HepG2 (cell line): ENCODE measurements around the gene LYPD6B. TPM values are rescaled to one million over a fixed set of nuclear protein-coding genes. Genes with fewer than 3 reads are reported as not detected.

Source experiments
- ATAC-seq: fragments of 200-7000 bp; cut with Tn5 transposase; 3 replicates; pipeline ENCODE4 v1.9.1; 2020; ENCODE audit warnings: mild to moderate bottlenecking, moderate library complexity
- BruUV-seq: library from RNA; stranded (reverse); fragments of 400-500 nt; replicated peaks from 2 replicates; lab custom pipeline; 2021; lab: Mats Ljungman, UMichigan
- CTCF ChIA-PET: fragments of 300-600 bp; formaldehyde crosslinking; extraction: SDS; loops from one replicate; lab custom pipeline; 2021; ENCODE audit warnings: low total read pairs, inconsistent platforms, low intra/inter-chr PET ratio; lab: Yijun Ruan, JAX
- POLR2A ChIA-PET: fragments of 350-600 bp; sonication (Branson Sonifier 250); formaldehyde crosslinking; loops from one replicate; lab custom pipeline; 2020; ENCODE audit warnings: antibody characterized with exemption, inconsistent platforms; lab: Yijun Ruan, JAX
- DNase-seq: peaks from one replicate; pipeline ENCODE4 v3.0.0-alpha.2; 2015; ENCODE audit warnings: low spot score
- FAIRE-seq: peaks from 3 replicates; lab custom pipeline; 2011; peaks lifted over from hg19 to GRCh38; lab: Jason Lieb, UNC
- H2AFZ ChIP-seq: one replicate; pipeline ENCODE4 v1.6.1; 2011; ENCODE audit warnings: low read length, inconsistent platforms
- H3K27ac ChIP-seq: fragments of 300-600 bp; 3 replicates; pipeline ENCODE4 v1.8.0; 2011; ENCODE audit warnings: mixed run types, mild to moderate bottlenecking, mixed read lengths, low read length, inconsistent platforms; ENCODE audit not compliant: insufficient read depth; ENCODE audit errors: extremely low read length
- H3K27me3 ChIP-seq, 2 experiments: fragments of 200-600 bp in 1 of 2; 2 replicates in 1 of 2; 3 replicates in 1 of 2; pipeline versions ENCODE4 v1.6.0 to v1.8.0; 2011; ENCODE audit warnings: low read length in 2 of 2, mild to moderate bottlenecking in 2 of 2, moderate library complexity in 2 of 2, inconsistent platforms in 1 of 2; ENCODE audit not compliant: insufficient read depth in 2 of 2, control insufficient read depth in 1 of 2
- H3K36me3 ChIP-seq, 2 experiments: fragments of 200-600 bp in 1 of 2; replicated peaks in 1 of 2; 2 replicates in 1 of 2; 3 replicates in 1 of 2; pipeline versions ENCODE4 v1.5.1 to v1.8.0; 2011; ENCODE audit warnings: low read length in 2 of 2, inconsistent platforms in 1 of 2; ENCODE audit not compliant: insufficient read depth in 2 of 2, control insufficient read depth in 1 of 2
- H3K4me1 ChIP-seq: 2 replicates; pipeline ENCODE4 v1.5.1; 2012; ENCODE audit warnings: low read length, inconsistent platforms; ENCODE audit not compliant: insufficient read depth
- H3K4me2 ChIP-seq: 2 replicates; pipeline ENCODE4 v1.6.0; 2011; ENCODE audit warnings: low read depth, low read length, inconsistent platforms
- H3K4me3 ChIP-seq, 3 experiments: fragments of 200-600 bp in 1 of 3; sonication (generic), shearing (Covaris generic) in 1 of 3; replicated peaks in 1 of 3; 2 replicates each; pipeline ENCODE4 v1.5.1; 2011 to 2016; ENCODE audit warnings: low read length in 3 of 3, inconsistent platforms in 2 of 3, low read depth in 2 of 3, mild to moderate bottlenecking in 2 of 3, control low read depth in 1 of 3, mixed read lengths in 1 of 3; ENCODE audit not compliant: insufficient read depth in 1 of 3
- H3K79me2 ChIP-seq: one replicate; pipeline ENCODE4 v1.6.1; 2011; ENCODE audit warnings: low read length, inconsistent platforms; ENCODE audit not compliant: insufficient read depth
- H3K9ac ChIP-seq: 2 replicates; pipeline ENCODE4 v1.6.0; 2011; ENCODE audit warnings: mild to moderate bottlenecking, low read depth, low read length, inconsistent platforms; ENCODE audit not compliant: insufficient read depth
- H3K9me3 ChIP-seq: 2 replicates; pipeline ENCODE4 v1.5.1; 2012; ENCODE audit warnings: mild to moderate bottlenecking, low read length
- H4K20me1 ChIP-seq: 2 replicates; pipeline ENCODE4 v1.6.0; 2011; ENCODE audit warnings: inconsistent platforms, mild to moderate bottlenecking, low read length, moderate library complexity; ENCODE audit not compliant: insufficient read depth
- EEA1 ChIP-seq: sonication (generic); formaldehyde crosslinking; IDR thresholded peaks from 2 replicates; pipeline ENCODE4 v1.5.1; 2020; ENCODE audit warnings: mild to moderate bottlenecking, missing genetic modification reagents, borderline replicate concordance
- FOXA3 ChIP-seq: IDR thresholded peaks from 2 replicates; pipeline ENCODE4 v1.6.1; 2016; ENCODE audit warnings: missing genetic modification reagents, missing compliant biosample characterization
- HMGA1 ChIP-seq: sonication (generic); formaldehyde crosslinking; conservative IDR thresholded peaks from 2 replicates; pipeline ENCODE4 v1.4.0; 2020; ENCODE audit warnings: missing genetic modification reagents
- NFYB ChIP-seq: sonication (generic); formaldehyde crosslinking; IDR thresholded peaks from 2 replicates; pipeline ENCODE4 v1.4.0; 2020; ENCODE audit warnings: missing genetic modification reagents
- SALL1 ChIP-seq: sonication (generic); formaldehyde crosslinking; IDR thresholded peaks from 2 replicates; pipeline ENCODE4 v1.8.0; 2022; ENCODE audit warnings: mild to moderate bottlenecking, missing genetic modification reagents
- SMC3 ChIP-seq: IDR thresholded peaks from 2 replicates; pipeline ENCODE4 v1.6.1; 2011; ENCODE audit warnings: low read length, improper control_type of control experiment
- ZBTB34 ChIP-seq: sonication (generic); formaldehyde crosslinking; IDR thresholded peaks from 2 replicates; pipeline ENCODE4 v1.8.0; 2022; ENCODE audit warnings: mild to moderate bottlenecking, missing genetic modification reagents
- ZFY ChIP-seq: sonication (generic); formaldehyde crosslinking; IDR thresholded peaks from 2 replicates; pipeline ENCODE4 v1.4.0; 2020; ENCODE audit warnings: missing genetic modification reagents
- ZNF264 ChIP-seq: sonication (generic); formaldehyde crosslinking; IDR thresholded peaks from 2 replicates; pipeline ENCODE4 v1.4.0; 2020; ENCODE audit warnings: missing genetic modification reagents
- ZNF34 ChIP-seq: sonication (generic); formaldehyde crosslinking; IDR thresholded peaks from 2 replicates; pipeline ENCODE4 v1.4.0; 2020; ENCODE audit warnings: mild to moderate bottlenecking, missing genetic modification reagents, borderline replicate concordance
- ZNF567 ChIP-seq: sonication (generic); formaldehyde crosslinking; IDR thresholded peaks from 2 replicates; pipeline ENCODE4 v1.8.1; 2023; ENCODE audit warnings: mild to moderate bottlenecking, missing genetic modification reagents, borderline replicate concordance
- WGBS: methylation state at CpG from one replicate; pipeline ENCODE4 v1.1.6; 2017; ENCODE audit warnings: low lambda C conversion rate; 5-methylcytosine and 5-hydroxymethylcytosine counted together
- in situ Hi-C: cut with HindIII; loops from 2 replicates; pipeline ENCODE4 v1.10.0; 2017; ENCODE audit warnings: low pct_unique_long_range_greater_than_20kb; ENCODE audit not compliant: extremely low pct_ligation_motif_present
- intact Hi-C: fragments of 100-400 bp; cut with micrococcal nuclease; formaldehyde crosslinking; loops from one replicate; pipeline ENCODE4 v1.10.0; 2022; ENCODE audit not compliant: unreplicated experiment
- polyA plus RNA-seq, 8 experiments: library from polyadenylated mRNA; depleted of rRNA in 3 of 8; stranded (reverse) in 7 of 8; unstranded in 1 of 8; fragments of >200 nt; fragmentation: Illumina TruSeq in 4 of 8; extraction: Trizol in 4 of 8; gene quantifications; 2 replicates each; pipeline versions ENCODE4 v1.2.1 to v1.2.3, GENCODE V29; 2011 to 2016; ENCODE audit warnings: low read depth in 4 of 8, missing spikeins in 1 of 8, mixed read lengths in 1 of 8; ENCODE audit not compliant: insufficient read depth in 1 of 8
- total RNA-seq, 5 experiments: library from RNA; depleted of rRNA; stranded (reverse); fragments of >200 nt; fragmentation: Illumina TruSeq; extraction: Trizol; gene quantifications; 2 replicates each; pipeline ENCODE4 v1.2.3, GENCODE V29; 2016; ENCODE audit warnings: low read depth in 1 of 5
- TF ChIP-seq, protein P1 (sequence below): sonication (generic); formaldehyde crosslinking; IDR thresholded peaks from 2 replicates; pipeline ENCODE4 v1.4.0; 2020; ENCODE audit warnings: missing genetic modification reagents, mild to moderate bottlenecking, borderline replicate concordance
- TF ChIP-seq, protein P2 (sequence below): IDR thresholded peaks from 2 replicates; pipeline ENCODE4 v1.6.1; 2012; ENCODE audit warnings: inconsistent platforms
- TF ChIP-seq, protein P3 (sequence below): sonication (generic); formaldehyde crosslinking; IDR thresholded peaks from 2 replicates; pipeline ENCODE4 v1.8.1; 2023; ENCODE audit warnings: mild to moderate bottlenecking, missing genetic modification reagents, borderline replicate concordance
- TF ChIP-seq, protein P4 (sequence below): sonication (generic); formaldehyde crosslinking; IDR thresholded peaks from 2 replicates; pipeline ENCODE4 v1.4.0; 2020; ENCODE audit warnings: mild to moderate bottlenecking, missing genetic modification reagents
- TF ChIP-seq, protein P5 (sequence below): IDR thresholded peaks from 2 replicates; pipeline ENCODE4 v1.6.1; 2016; ENCODE audit warnings: control low read depth

LYPD6B gene
- total and polyA plus RNA-seq, 2 of the 13 experiments (the other 11 are each of a cell fraction or from before 2014, with no cell fraction given): not detected

- TF ChIP-seq, protein P1, sequence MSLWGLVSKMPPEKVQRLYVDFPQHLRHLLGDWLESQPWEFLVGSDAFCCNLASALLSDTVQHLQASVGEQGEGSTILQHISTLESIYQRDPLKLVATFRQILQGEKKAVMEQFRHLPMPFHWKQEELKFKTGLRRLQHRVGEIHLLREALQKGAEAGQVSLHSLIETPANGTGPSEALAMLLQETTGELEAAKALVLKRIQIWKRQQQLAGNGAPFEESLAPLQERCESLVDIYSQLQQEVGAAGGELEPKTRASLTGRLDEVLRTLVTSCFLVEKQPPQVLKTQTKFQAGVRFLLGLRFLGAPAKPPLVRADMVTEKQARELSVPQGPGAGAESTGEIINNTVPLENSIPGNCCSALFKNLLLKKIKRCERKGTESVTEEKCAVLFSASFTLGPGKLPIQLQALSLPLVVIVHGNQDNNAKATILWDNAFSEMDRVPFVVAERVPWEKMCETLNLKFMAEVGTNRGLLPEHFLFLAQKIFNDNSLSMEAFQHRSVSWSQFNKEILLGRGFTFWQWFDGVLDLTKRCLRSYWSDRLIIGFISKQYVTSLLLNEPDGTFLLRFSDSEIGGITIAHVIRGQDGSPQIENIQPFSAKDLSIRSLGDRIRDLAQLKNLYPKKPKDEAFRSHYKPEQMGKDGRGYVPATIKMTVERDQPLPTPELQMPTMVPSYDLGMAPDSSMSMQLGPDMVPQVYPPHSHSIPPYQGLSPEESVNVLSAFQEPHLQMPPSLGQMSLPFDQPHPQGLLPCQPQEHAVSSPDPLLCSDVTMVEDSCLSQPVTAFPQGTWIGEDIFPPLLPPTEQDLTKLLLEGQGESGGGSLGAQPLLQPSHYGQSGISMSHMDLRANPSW (CRISPR knock-in tag): no peak
- TF ChIP-seq ZBTB34 (CRISPR knock-in tag): no peak
- no peak for TF ChIP-seq ZNF34 (CRISPR knock-in tag)
- TF ChIP-seq ZFY: no peak
- TF ChIP-seq ZNF567 (CRISPR knock-in tag): no peak
- TF ChIP-seq, protein P2, sequence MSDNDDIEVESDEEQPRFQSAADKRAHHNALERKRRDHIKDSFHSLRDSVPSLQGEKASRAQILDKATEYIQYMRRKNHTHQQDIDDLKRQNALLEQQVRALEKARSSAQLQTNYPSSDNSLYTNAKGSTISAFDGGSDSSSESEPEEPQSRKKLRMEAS: no peak
- TF ChIP-seq SALL1: no peak
- no peak for TF ChIP-seq ZNF264
- TF ChIP-seq SMC3: no peak
These were observed 186.9 kb downstream of the LYPD6B start (continued) for GRCh38 chr2:149225446-149225845.

- intact Hi-C loops: no loop called here
- BruUV-seq: no TSS peak
- CTCF ChIA-PET: no interaction called here
These were observed 188.3 kb downstream of the LYPD6B start for GRCh38 chr2:149226790-149227189.

More at GRCh38 chr2:149226790-149227189, 188.3 kb downstream of the LYPD6B start:
- FAIRE-seq (no peak), DNase-seq (peak; percentile 5), ATAC-seq (peak; percentile 32; the same call in 2 of the 3 replicates)
- H3K27me3 ChIP-seq: peaks cover 0 to 4% of the 10 kb centered on the region in 2 experiments; a peak in 1 of 5 replicates
- H3K9me3 ChIP-seq: no peaks in the 10 kb centered on the region
- H3K9ac ChIP-seq: no peak overlapping the region
- H3K36me3 ChIP-seq: no peaks in the 10 kb centered on the region
- no peak overlapping the region for H2AFZ ChIP-seq
- WGBS: 35% methylated on average over 6 of the region's 6 CpGs
- no peaks in the 10 kb centered on the region for H3K79me2 ChIP-seq
- in situ Hi-C loops: no loop called here
- H3K4me1 ChIP-seq: no peaks in the 10 kb centered on the region
- H3K4me2 ChIP-seq: no peak overlapping the region
- TF ChIP-seq, protein P3, sequence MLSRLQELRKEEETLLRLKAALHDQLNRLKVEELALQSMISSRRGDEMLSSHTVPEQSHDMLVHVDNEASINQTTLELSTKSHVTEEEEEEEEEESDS (CRISPR knock-in tag): no peak
- TF ChIP-seq FOXA3 (CRISPR knock-in tag): no peak
- TF ChIP-seq, protein P4, sequence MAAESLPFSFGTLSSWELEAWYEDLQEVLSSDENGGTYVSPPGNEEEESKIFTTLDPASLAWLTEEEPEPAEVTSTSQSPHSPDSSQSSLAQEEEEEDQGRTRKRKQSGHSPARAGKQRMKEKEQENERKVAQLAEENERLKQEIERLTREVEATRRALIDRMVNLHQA (CRISPR knock-in tag): no peak
- TF ChIP-seq NFYB (CRISPR knock-in tag): peak; percentile 13; the same call in 1 of the 2 replicates
- no peak for TF ChIP-seq EEA1 (CRISPR knock-in tag)
- TF ChIP-seq HMGA1 (CRISPR knock-in tag): no peak
- TF ChIP-seq, protein P5, sequence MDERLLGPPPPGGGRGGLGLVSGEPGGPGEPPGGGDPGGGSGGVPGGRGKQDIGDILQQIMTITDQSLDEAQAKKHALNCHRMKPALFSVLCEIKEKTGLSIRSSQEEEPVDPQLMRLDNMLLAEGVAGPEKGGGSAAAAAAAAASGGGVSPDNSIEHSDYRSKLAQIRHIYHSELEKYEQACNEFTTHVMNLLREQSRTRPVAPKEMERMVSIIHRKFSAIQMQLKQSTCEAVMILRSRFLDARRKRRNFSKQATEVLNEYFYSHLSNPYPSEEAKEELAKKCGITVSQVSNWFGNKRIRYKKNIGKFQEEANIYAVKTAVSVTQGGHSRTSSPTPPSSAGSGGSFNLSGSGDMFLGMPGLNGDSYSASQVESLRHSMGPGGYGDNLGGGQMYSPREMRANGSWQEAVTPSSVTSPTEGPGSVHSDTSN (CRISPR knock-in tag): 0 out of 2 replicates have a peak, but pooled peaks have one; percentile 34
- POLR2A ChIA-PET: no interaction called here
- no peaks in the 10 kb centered on the region for H4K20me1 ChIP-seq
- no peak overlapping the region for H3K4me3 ChIP-seq
- H3K27ac ChIP-seq: no peak overlapping the region
